HG02938 (cell line): ENCODE results near the gene RC3H2.
A peak's percentile ranks its signal among the peaks of the same experiment; 100 is the strongest.
"Not testable (repeated sequence)": the region's sequence is repeated elsewhere in the genome, so short reads cannot be mapped to it uniquely, and the experiment has no call there.

ENCODE experiments used
- ATAC-seq: cut with Tn5 transposase; IDR thresholded peaks from one replicate; pipeline ENCODE4 v1.9.1; 2021; ENCODE audit warnings: mild to moderate bottlenecking, moderate library complexity; ENCODE audit not compliant: unreplicated experiment

Gene RC3H2

GRCh38 chr9:122810306-122810946 lies 94.7 kb downstream of the RC3H2 start:
- ATAC-seq: peak; percentile 80

GRCh38 chr9:122809261-122809660 lies 95.9 kb downstream of the RC3H2 start:
- ATAC-seq: not testable (repeated sequence)

GRCh38 chr9:122808141-122808540 lies 97.0 kb downstream of the RC3H2 start:
- ATAC-seq: no peak

- no peak for ATAC-seq
Observed at GRCh38 chr9:122807271-122807900, 97.8 kb downstream of the RC3H2 start.

GRCh38 chr9:122806661-122807060 lies 98.5 kb downstream of the RC3H2 start:
- ATAC-seq: no peak

- no peak for ATAC-seq
Observed at GRCh38 chr9:122800066-122801060, 104.8 kb downstream of the RC3H2 start, which contains the start of gene OR1K1. TSS of gene OR1K1 (plus strand) at chr9:122800123. CDS start at chr9:122800123, 0 bp downstream.

GRCh38 chr9:122797316-122798063 lies 107.7 kb downstream of the RC3H2 start:
- no peak for ATAC-seq
